RWPE1 (cell line): ENCODE measurements around the gene TMEM256.
A peak's percentile ranks its signal among the peaks of the same experiment; 100 is the strongest.

Experiments
- CTCF ChIA-PET: fragments of 350-600 bp; sonication (Branson Sonifier 250); formaldehyde crosslinking; extraction: SDS; loops from one replicate; lab custom pipeline; 2021; lab: Yijun Ruan, JAX
- POLR2A ChIA-PET: fragments of 400-600 bp; formaldehyde crosslinking; extraction: SDS; loops from one replicate; lab custom pipeline; 2020; ENCODE audit warnings: antibody characterized with exemption; ENCODE audit not compliant: low non-redundant PET; lab: Yijun Ruan, JAX
- DNase-seq: peaks from one replicate; pipeline ENCODE4 v3.0.0; 2012; ENCODE audit warnings: low spot score
- H3K27ac ChIP-seq: fragments of 450-650 bp; 2 replicates; pipeline ENCODE4 v1.5.1; 2017
- CTCF ChIP-seq: fragments of 450-650 bp; conservative IDR thresholded peaks from 2 replicates; pipeline ENCODE4 v1.5.1; 2017; ENCODE audit warnings: low read depth, mild to moderate bottlenecking

TMEM256 gene

GRCh38 chr17:7438656-7439460, 35.0 kb upstream of the TMEM256 start:
- TF ChIP-seq CTCF = no peak
- peak overlapping the region; percentile 92 for H3K27ac ChIP-seq

DNA sequence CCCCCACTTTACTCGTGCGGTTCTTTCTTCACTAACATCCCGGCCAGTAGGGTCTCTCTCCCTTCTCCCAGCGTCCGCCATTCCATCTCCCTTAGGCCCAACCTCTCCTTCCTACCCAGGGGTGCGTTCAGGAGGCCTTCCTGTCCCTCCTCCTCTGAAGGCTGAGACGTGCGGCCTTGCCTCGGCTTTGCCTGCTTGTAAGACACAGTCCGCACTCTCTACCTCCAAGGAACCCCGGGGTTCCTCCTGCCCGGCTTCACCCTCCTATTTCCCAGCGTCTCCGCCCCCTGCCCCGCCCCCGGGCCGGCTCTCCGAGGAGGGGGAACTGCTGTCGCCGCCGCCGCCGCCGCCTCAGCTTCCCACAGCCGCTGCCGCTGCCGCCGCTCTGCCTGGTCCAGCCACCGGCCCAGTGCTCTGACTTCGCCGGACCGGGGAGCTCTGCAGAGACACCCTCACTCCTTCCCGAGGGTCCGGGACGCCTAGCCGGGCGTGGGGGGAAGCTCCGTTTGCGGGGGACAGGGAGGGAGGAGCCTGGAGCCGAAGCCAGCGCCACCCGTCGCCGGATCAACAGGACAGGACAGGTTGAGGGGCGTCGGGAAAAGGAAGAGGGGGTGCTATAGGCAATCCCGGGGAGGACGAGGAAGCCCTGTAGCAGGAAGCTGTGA, 34.2 kb upstream of the TMEM256 start:
- POLR2A ChIA-PET = interaction anchor here (0.6 to 1.1 kb wide), 3 partner anchors 29 to 115 kb away, joined by 3 to 4 read pairs (median 3); no protein-coding TSS in a partner anchor
- CTCF ChIA-PET = interaction anchor here (0.6 to 4.3 kb wide), 4 partner anchors 41 to 125 kb away, joined by 3 to 28 read pairs (median 8); partner anchors contain the start of genes SENP3 and ZBTB4

More at GRCh38 chr17:7438656-7439460, 35.0 kb upstream of the TMEM256 start:
- ChIA-PET CTCF (interaction anchor here (0.6 to 4.3 kb wide), 2 partner anchors 89 to 122 kb away, joined by 3 to 28 read pairs; partner anchors contain the start of gene SENP3), POLR2A (interaction anchor here (0.6 to 1.1 kb wide), 2 partner anchors 46 to 114 kb away, joined by 3 to 4 read pairs; no protein-coding TSS in a partner anchor)
- no peak for DNase-seq

GRCh38 chr17:7437369-7437863, 33.5 kb upstream of the TMEM256 start:
- DNase-seq = no peak
- ChIA-PET POLR2A (interaction anchor here (0.6 to 1.1 kb wide), 3 partner anchors 29 to 48 kb away, joined by 3 to 4 read pairs (median 4); no protein-coding TSS in a partner anchor), CTCF (interaction anchor here (0.6 to 4.3 kb wide), 23 partner anchors 15 to 199 kb away, joined by 3 to 28 read pairs (median 5); partner anchors contain the start of genes SENP3, SOX15, TMEM256 and TNFSF13)
- H3K27ac ChIP-seq = peak overlapping the region; percentile 92
- TF ChIP-seq CTCF = no peak; the same call in 1 of the 2 replicates

More for the DNA sequence above, 34.2 kb upstream of the TMEM256 start:
- TF ChIP-seq CTCF = no peak
- peak overlapping the region; percentile 92 for H3K27ac ChIP-seq
- no peak for DNase-seq

DNA sequence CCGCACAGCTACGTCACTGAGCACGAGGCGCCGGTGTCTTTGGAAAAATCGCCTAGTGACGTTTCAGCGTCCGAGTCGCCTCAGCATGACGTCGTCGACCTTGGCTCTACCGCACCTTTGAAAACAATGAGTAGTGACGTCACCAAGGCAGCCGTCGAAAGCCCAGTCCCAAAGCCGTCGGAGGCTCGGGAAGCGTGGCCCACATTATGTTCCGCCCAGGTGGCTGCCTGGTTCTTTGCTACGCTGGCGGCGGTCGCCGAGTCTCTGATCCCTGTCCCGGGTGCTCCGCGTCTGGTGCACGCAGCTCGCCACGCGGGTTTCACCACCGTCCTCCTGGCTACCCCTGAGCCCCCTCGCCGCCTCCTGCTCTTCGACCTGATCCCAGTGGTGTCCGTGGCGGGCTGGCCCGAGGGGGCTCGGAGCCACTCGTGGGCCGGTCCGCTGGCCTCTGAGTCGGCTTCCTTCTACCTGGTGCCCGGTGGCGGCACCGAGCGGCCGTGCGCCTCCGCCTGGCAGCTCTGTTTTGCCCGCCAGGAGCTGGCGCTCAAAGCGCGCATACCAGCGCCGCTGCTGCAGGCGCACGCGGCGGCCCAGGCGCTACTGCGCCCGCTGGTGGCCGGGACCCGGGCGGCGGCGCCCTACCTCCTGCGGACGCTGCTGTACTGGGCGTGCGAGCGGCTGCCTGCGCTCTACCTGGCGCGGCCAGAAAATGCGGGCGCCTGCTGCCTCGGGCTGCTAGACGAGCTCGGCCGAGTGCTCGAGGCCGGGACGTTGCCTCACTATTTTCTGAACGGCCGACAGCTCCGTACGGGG, 32.9 kb upstream of the TMEM256 start:
- CTCF ChIA-PET = interaction anchor here (0.5 to 4.3 kb wide), 31 partner anchors 16 to 256 kb away, joined by 3 to 28 read pairs (median 4); partner anchors contain the start of genes PLSCR3, SENP3, SOX15 and TMEM256
- POLR2A ChIA-PET = interaction anchor here (0.7 to 1.8 kb wide), 4 partner anchors 33 to 48 kb away, joined by 3 to 7 read pairs (median 4); partner anchors contain the start of genes PLSCR3, POLR2A and TMEM256
- peak; percentile 97 for TF ChIP-seq CTCF

GRCh38 chr17:7435676-7436555, 32.0 kb upstream of the TMEM256 start:
- CTCF ChIA-PET = interaction anchor here (0.6 to 4.3 kb wide), 17 partner anchors 26 to 175 kb away, joined by 3 to 28 read pairs (median 5); partner anchors contain the start of genes PLSCR3, SENP3, TMEM256 and TNFSF13
- peak; percentile 23; the same call in 1 of the 2 replicates for TF ChIP-seq CTCF
- DNase-seq = peak; percentile 65
- H3K27ac ChIP-seq = peak overlapping the region; percentile 92
- POLR2A ChIA-PET = interaction anchor here (0.7 to 1.8 kb wide), 4 partner anchors 32 to 125 kb away, joined by 3 to 7 read pairs (median 3); partner anchors contain the start of genes PLSCR3, POLR2A and TMEM256

More for the DNA sequence above, 32.9 kb upstream of the TMEM256 start:
- peak; percentile 72 for DNase-seq
- peak overlapping the region; percentile 92 for H3K27ac ChIP-seq
